ENCODE data around the gene ZNF264. TPM values are rescaled to one million over a fixed set of nuclear protein-coding genes. Genes with fewer than 3 reads are reported as not detected.

ZNF264 gene
- total RNA-seq (2021; ENCODE audit: unreplicated experiment), result 48.3 TPM
- 7.3 TPM for polyA plus RNA-seq (2012; ENCODE audit: insufficient read length)
- percentile 91 among the genes with signal in this experiment for Bru-seq, nascent RNA
- percentile 98 among the genes with signal in this experiment for BruChase-seq, experiment 1, labeled RNA remaining after a 2-hour chase
- percentile 91 among the genes with signal in this experiment for BruChase-seq, experiment 2, labeled RNA remaining after a 6-hour chase
- long read RNA-seq, full-length matches to known transcripts, result 3 of 16 reads
- long read RNA-seq, partial matches to known transcripts, result 2 of 16 reads
- long read RNA-seq, other reads (novel, unspliced or antisense), result 11 of 16 reads

GRCh38 chr19:57191141-57192076 lies at the start of gene ZNF264:
ZNF264 (plus strand) TSS chr19:57191500; CDS start chr19:57191914, 414 bp downstream.
- no TSS peak for BruUV-seq (replicated peaks)
- Histone ChIP-seq H3K27me3 (ENCODE audit: control insufficient read depth, insufficient read depth, low read length) (no peaks in the 10 kb centered on the region), H3K4me1 (ENCODE audit: control insufficient read depth, insufficient read depth, low read length) (no peaks in the 10 kb centered on the region; the same call in 1 of the 2 replicates), H3K9me3 (ENCODE audit: control insufficient read depth, insufficient read depth, low read depth, low read length) (peaks cover 14% of the 10 kb centered on the region; the same call in 1 of the 2 replicates), H3K4me3 (ENCODE audit: low read depth in 2 of 2, low read length in 2 of 2) (peak within 1 kb of the TSS; percentile 91 to 92), H3K36me3 (ENCODE audit: control insufficient read depth, insufficient read depth, low read length) (peaks cover 16% of the 10 kb centered on the region), H3K27ac (ENCODE audit: low read length) (peak within 1 kb of the TSS; percentile 97)
- ATAC-seq, result peak; percentile 100
- intact Hi-C loops (cut with micrococcal nuclease; ENCODE audit: unreplicated experiment) (no loop called here), in situ Hi-C loops (cut with HindIII; ENCODE audit: low pct_unique_long_range_greater_than_20kb, low sequenced_read_pairs) (no loop called here)
- POLR2A ChIA-PET, result interaction anchor here (0.6 to 0.7 kb wide), 2 partner anchors 81 to 1050 kb away, joined by 4 to 6 read pairs; no protein-coding TSS in a partner anchor
- CTCF ChIA-PET, result no interaction called here
- DNase-seq (ENCODE audit: low read depth, low spot score), result peak; percentile 56
- TF ChIP-seq TCF7L2 (IDR thresholded peaks at IDR 0.05; ENCODE audit: low read depth, low read length) (no peak), POLR2AphosphoS5 (IDR thresholded peaks at IDR 0.05; ENCODE audit: low read depth, low read length) (peak; percentile 96), SIN3A (IDR thresholded peaks at IDR 0.05; ENCODE audit: borderline replicate concordance, insufficient read depth, low read depth, low read length) (peak; percentile 62; the same call in 1 of the 2 replicates)
- TF ChIP-seq, protein P1, sequence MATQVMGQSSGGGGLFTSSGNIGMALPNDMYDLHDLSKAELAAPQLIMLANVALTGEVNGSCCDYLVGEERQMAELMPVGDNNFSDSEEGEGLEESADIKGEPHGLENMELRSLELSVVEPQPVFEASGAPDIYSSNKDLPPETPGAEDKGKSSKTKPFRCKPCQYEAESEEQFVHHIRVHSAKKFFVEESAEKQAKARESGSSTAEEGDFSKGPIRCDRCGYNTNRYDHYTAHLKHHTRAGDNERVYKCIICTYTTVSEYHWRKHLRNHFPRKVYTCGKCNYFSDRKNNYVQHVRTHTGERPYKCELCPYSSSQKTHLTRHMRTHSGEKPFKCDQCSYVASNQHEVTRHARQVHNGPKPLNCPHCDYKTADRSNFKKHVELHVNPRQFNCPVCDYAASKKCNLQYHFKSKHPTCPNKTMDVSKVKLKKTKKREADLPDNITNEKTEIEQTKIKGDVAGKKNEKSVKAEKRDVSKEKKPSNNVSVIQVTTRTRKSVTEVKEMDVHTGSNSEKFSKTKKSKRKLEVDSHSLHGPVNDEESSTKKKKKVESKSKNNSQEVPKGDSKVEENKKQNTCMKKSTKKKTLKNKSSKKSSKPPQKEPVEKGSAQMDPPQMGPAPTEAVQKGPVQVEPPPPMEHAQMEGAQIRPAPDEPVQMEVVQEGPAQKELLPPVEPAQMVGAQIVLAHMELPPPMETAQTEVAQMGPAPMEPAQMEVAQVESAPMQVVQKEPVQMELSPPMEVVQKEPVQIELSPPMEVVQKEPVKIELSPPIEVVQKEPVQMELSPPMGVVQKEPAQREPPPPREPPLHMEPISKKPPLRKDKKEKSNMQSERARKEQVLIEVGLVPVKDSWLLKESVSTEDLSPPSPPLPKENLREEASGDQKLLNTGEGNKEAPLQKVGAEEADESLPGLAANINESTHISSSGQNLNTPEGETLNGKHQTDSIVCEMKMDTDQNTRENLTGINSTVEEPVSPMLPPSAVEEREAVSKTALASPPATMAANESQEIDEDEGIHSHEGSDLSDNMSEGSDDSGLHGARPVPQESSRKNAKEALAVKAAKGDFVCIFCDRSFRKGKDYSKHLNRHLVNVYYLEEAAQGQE (IDR thresholded peaks at IDR 0.05; ENCODE audit: insufficient read depth in 1 of 2, low read depth in 2 of 2, low read length in 1 of 2), result 0 out of 4 replicates have a peak, but pooled peaks of 1 of the 2 experiments have one; percentile 13

GRCh38 chr19:57141699-57142098 lies 49.6 kb upstream of the ZNF264 start:
- ChIA-PET POLR2A (no interaction called here), CTCF (no interaction called here)
- no peaks in the 10 kb centered on the region for H3K36me3 ChIP-seq (ENCODE audit: control insufficient read depth, insufficient read depth, low read length)
- no peak overlapping the region for H3K4me3 ChIP-seq (ENCODE audit: low read depth in 2 of 2, low read length in 2 of 2)
- no peak overlapping the region for H3K27ac ChIP-seq (ENCODE audit: low read length)
- H3K27me3 ChIP-seq (ENCODE audit: control insufficient read depth, insufficient read depth, low read length), result no peaks in the 10 kb centered on the region
- BruUV-seq (replicated peaks), result no TSS peak
- no peak for ATAC-seq
- no peaks in the 10 kb centered on the region for H3K9me3 ChIP-seq (ENCODE audit: control insufficient read depth, insufficient read depth, low read depth, low read length)
- H3K4me1 ChIP-seq (ENCODE audit: control insufficient read depth, insufficient read depth, low read length), result no peaks in the 10 kb centered on the region
- intact Hi-C loops (cut with micrococcal nuclease; ENCODE audit: unreplicated experiment), result no loop called here
- TF ChIP-seq SIN3A (IDR thresholded peaks at IDR 0.05; ENCODE audit: borderline replicate concordance, insufficient read depth, low read depth, low read length) (no peak), CTCF (IDR thresholded peaks at IDR 0.05) (no peak), TCF7L2 (IDR thresholded peaks at IDR 0.05; ENCODE audit: low read depth, low read length) (no peak), POLR2AphosphoS5 (IDR thresholded peaks at IDR 0.05; ENCODE audit: low read depth, low read length) (no peak)
- TF ChIP-seq, protein P1 (IDR thresholded peaks at IDR 0.05; ENCODE audit: insufficient read depth in 1 of 2, low read depth in 2 of 2, low read length in 1 of 2), result no peak
- in situ Hi-C loops (cut with HindIII; ENCODE audit: low pct_unique_long_range_greater_than_20kb, low sequenced_read_pairs), result no loop called here
- DNase-seq (ENCODE audit: low read depth, low spot score), result no peak
